ENCODE results near the gene EFNB2. TPM values are rescaled to one million over a fixed set of nuclear protein-coding genes. Genes with fewer than 3 reads are reported as not detected.

EFNB2 gene
- total RNA-seq, 2 donors from 2014 or later = 15.5 to 17.4 TPM

DNA sequence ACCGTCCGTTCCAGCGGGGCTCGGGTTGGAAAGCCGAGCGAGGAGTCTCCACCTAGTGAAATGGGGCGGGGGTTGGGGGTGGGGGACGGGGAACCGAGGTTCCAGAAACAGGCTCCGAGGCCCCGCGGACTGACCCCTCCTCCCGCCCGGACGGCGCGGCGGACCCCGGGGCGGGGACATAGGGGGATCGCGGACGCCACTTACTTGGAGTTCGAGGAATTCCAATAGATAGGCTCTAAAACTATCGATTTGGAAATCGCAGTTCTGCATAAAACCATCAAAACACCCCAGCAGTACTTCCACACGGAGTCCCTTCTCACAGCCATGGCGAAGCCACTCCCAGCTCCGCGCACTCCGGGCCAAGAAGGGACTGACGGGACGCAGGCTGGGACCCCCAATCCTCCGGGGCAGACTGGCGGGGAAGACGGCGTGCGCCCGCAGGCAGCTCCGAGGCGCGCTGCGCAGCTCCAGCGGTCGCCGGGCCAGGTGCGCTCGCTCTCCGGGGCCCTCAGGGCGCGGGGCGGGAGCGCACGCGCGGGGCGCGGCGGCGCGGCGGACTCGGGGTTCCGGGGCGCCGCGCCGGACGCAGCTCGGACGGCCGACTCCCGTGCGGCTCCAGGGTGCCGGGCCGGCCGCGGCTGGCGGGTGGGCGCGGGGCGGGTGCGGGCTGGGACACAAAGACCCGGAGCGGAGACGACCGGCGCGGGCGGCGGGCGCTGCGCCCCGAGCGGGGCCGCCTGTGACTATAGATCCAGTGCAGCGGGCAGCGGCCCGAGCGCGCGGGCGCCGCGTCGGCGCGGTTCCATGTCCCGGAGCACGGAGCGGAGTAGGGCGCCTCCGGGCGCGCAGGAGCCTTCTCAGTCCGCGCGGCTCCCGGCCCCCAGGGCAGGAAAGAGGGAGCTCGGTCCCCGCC, 567 bp downstream of the EFNB2 start:
- Histone ChIP-seq H3K27me3 (no peaks in the 10 kb centered on the region), H3K27ac (peak overlapping the region; percentile 42 to 83), H3K4me1 (peaks cover 0 to 32% of the 10 kb centered on the region in 2 donors), H3K36me3 (no peaks in the 10 kb centered on the region), H3K9me3 (no peaks in the 10 kb centered on the region), H3K4me3 (peak overlapping the region; percentile 56 to 72)
- DNase-seq (ENCODE audit: low spot score) = no peak
- no peak for TF ChIP-seq CTCF (IDR thresholded peaks at IDR 0.05)

- H3K36me3 ChIP-seq = no peaks in the 10 kb centered on the region
- H3K4me1 ChIP-seq = peaks cover 0 to 32% of the 10 kb centered on the region in 2 donors
- peak overlapping the region; percentile 42 to 83 for H3K27ac ChIP-seq
- peak overlapping the region; percentile 56 to 72 for H3K4me3 ChIP-seq
- TF ChIP-seq CTCF (IDR thresholded peaks at IDR 0.05) = no peak
- DNase-seq (ENCODE audit: low spot score) = no peak
- H3K27me3 ChIP-seq = no peaks in the 10 kb centered on the region
- H3K9me3 ChIP-seq = no peaks in the 10 kb centered on the region
Measured at GRCh38 chr13:106533943-106534638, 1.4 kb downstream of the EFNB2 start.

DNA sequence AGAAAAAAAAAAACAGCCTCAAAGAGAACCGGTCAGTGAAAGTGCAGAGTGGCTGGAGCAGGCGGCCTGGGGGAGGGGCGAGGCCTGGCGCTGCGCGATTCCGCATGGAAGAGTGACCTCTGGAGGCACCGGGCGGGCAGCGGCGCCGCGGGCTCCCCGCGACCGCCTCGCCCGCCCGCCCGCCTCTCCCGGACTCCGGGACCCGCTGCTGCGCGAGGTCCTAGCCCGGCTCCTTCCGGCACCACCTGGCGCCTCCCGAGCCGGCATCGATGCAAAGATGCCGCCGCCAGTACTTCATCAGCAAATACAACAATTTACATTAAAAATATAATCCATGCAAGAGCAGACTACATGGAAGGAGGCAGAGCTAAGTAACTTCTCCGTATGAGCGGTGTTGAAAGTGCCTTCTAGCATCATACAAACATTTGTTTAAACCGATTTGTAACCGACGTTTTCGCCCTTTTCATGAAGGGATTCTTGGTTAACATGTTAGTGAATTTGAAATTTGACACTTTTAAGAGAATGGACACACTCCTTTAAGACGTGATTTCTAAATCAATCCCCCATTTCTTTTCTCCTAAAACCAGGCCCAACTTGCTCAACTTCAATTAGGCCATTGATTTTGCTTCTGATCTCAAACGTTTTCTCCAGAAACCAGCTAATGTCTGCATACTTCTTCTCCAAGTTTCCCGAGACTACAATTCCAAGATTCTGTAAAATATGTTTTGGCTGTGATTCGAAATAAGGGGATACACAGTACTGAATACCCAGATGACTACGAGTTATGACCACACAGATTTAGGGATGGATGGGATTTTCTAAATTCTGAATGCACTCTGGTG, 2.1 kb downstream of the EFNB2 start:
- peak; percentile 32 to 87 for TF ChIP-seq CTCF (IDR thresholded peaks at IDR 0.05)
- DNase-seq (ENCODE audit: low spot score) = peak; percentile 85
- H3K27me3 ChIP-seq = no peaks in the 10 kb centered on the region

GRCh38 chr13:106532111-106532929, 3.1 kb downstream of the EFNB2 start:
- peak overlapping the region; percentile 4 to 72 for H3K4me3 ChIP-seq
- peaks cover 0 to 32% of the 10 kb centered on the region in 2 donors for H3K4me1 ChIP-seq
- no peaks in the 10 kb centered on the region for H3K9me3 ChIP-seq
- no peak for TF ChIP-seq CTCF (IDR thresholded peaks at IDR 0.05)
- H3K27me3 ChIP-seq = no peaks in the 10 kb centered on the region
- no peak for DNase-seq (ENCODE audit: low spot score)
- no peaks in the 10 kb centered on the region for H3K36me3 ChIP-seq
- H3K27ac ChIP-seq = peak overlapping the region; percentile 1 to 83

More for the DNA sequence above, 2.1 kb downstream of the EFNB2 start:
- peak overlapping the region; percentile 56 to 72 for H3K4me3 ChIP-seq
- H3K27ac ChIP-seq = peak overlapping the region; percentile 42 to 83
- H3K9me3 ChIP-seq = no peaks in the 10 kb centered on the region
- H3K36me3 ChIP-seq = no peaks in the 10 kb centered on the region
- peaks cover 0 to 32% of the 10 kb centered on the region in 2 donors for H3K4me1 ChIP-seq

Measured in right atrium auricular region (tissue), 2 donors.